HepG2 (cell line): ENCODE data around the gene ARPC1A. TPM values are rescaled to one million over a fixed set of nuclear protein-coding genes. Genes with fewer than 3 reads are reported as not detected.
A peak's percentile ranks its signal among the peaks of the same experiment; 100 is the strongest.

Experiments used
- AHDC1 ChIP-seq: sonication (generic); formaldehyde crosslinking; IDR thresholded peaks from 2 replicates; pipeline ENCODE4 v1.5.1; 2020; ENCODE audit warnings: mild to moderate bottlenecking, missing genetic modification reagents, borderline replicate concordance
- HCFC1 ChIP-seq: fragments of 150-350 bp; IDR thresholded peaks from 2 replicates; pipeline ENCODE4 v1.6.1; 2014; ENCODE audit warnings: low read depth, low read length
- HNRNPUL1 ChIP-seq: fragments of 200-400 bp; formaldehyde crosslinking; IDR thresholded peaks from 2 replicates; pipeline ENCODE4 v1.6.1; 2017; ENCODE audit warnings: low read depth, mild to moderate bottlenecking, low read length, moderate library complexity
- ISL2 ChIP-seq: sonication (generic); formaldehyde crosslinking; IDR thresholded peaks from 2 replicates; pipeline ENCODE4 v1.5.0; 2020; ENCODE audit warnings: missing genetic modification reagents
- MATR3 ChIP-seq: sonication (generic); formaldehyde crosslinking; IDR thresholded peaks from 2 replicates; pipeline ENCODE4 v1.4.0; 2020; ENCODE audit warnings: missing genetic modification reagents
- MIER2 ChIP-seq: IDR thresholded peaks from 2 replicates; pipeline ENCODE4 v1.6.1; 2016; ENCODE audit warnings: missing biosample characterization, missing genetic modification reagents
- PHF5A ChIP-seq: IDR thresholded peaks from one replicate; pipeline ENCODE4 v1.6.1; 2018; ENCODE audit warnings: low read depth, missing genetic modification reagents; ENCODE audit not compliant: unreplicated experiment
- PITX1 ChIP-seq: sonication (generic); formaldehyde crosslinking; IDR thresholded peaks from 2 replicates; pipeline ENCODE4 v1.5.1; 2020; ENCODE audit warnings: mild to moderate bottlenecking, missing genetic modification reagents
- POGK ChIP-seq: sonication (generic); formaldehyde crosslinking; conservative IDR thresholded peaks from 2 replicates; pipeline ENCODE4 v1.8.0; 2022; ENCODE audit warnings: mild to moderate bottlenecking, moderate library complexity, missing genetic modification reagents
- SRSF1 ChIP-seq: fragments of 200-400 bp; formaldehyde crosslinking; optimal IDR thresholded peaks from 2 replicates; pipeline ENCODE3; 2017; ENCODE audit warnings: mild to moderate bottlenecking, low read depth, low read length, moderate library complexity
- SRSF9 ChIP-seq: fragments of 200-400 bp; formaldehyde crosslinking; IDR thresholded peaks from 2 replicates; pipeline ENCODE4 v1.6.1; 2018; ENCODE audit warnings: borderline replicate concordance, mild to moderate bottlenecking, low read depth, low read length; ENCODE audit not compliant: insufficient read depth, poor library complexity, severe bottlenecking
- TAF15 ChIP-seq: fragments of 200-400 bp; formaldehyde crosslinking; IDR thresholded peaks from one replicate; pipeline ENCODE4 v1.6.1; 2018; ENCODE audit warnings: mild to moderate bottlenecking, low read depth, low read length; ENCODE audit not compliant: poor library complexity, severe bottlenecking
- TBL1XR1 ChIP-seq: fragments of 150-350 bp; IDR thresholded peaks from 2 replicates; pipeline ENCODE4 v1.6.1; 2014; ENCODE audit warnings: borderline replicate concordance, low read length; ENCODE audit not compliant: partially characterized antibody
- TOE1 ChIP-seq: sonication (generic); formaldehyde crosslinking; IDR thresholded peaks from 2 replicates; pipeline ENCODE4 v1.4.0; 2020; ENCODE audit warnings: mild to moderate bottlenecking, missing genetic modification reagents
- ZBTB33 ChIP-seq: sonication (generic); formaldehyde crosslinking; IDR thresholded peaks from 2 replicates; pipeline ENCODE4 v1.4.0; 2020; ENCODE audit warnings: missing genetic modification reagents
- ZBTB7B ChIP-seq: sonication (generic); formaldehyde crosslinking; IDR thresholded peaks from 2 replicates; pipeline ENCODE4 v1.4.0; 2020; ENCODE audit warnings: missing genetic modification reagents
- ZNF235 ChIP-seq: sonication (generic); formaldehyde crosslinking; IDR thresholded peaks from 2 replicates; pipeline ENCODE4 v1.8.1; 2023; ENCODE audit warnings: mild to moderate bottlenecking, missing genetic modification reagents, borderline replicate concordance
- ZNF431 ChIP-seq: sonication (generic); formaldehyde crosslinking; IDR thresholded peaks from 2 replicates; pipeline ENCODE4 v1.9.0; 2022; ENCODE audit warnings: missing genetic modification reagents, low read depth, mild to moderate bottlenecking, borderline replicate concordance
- ZNF530 ChIP-seq: sonication (generic); formaldehyde crosslinking; IDR thresholded peaks from 2 replicates; pipeline ENCODE4 v1.5.0; 2020; ENCODE audit warnings: low read depth, mild to moderate bottlenecking, missing genetic modification reagents
- polyA plus RNA-seq, 8 experiments: library from polyadenylated mRNA; depleted of rRNA in 3 of 8; stranded (reverse) in 7 of 8; unstranded in 1 of 8; fragments of >200 nt; fragmentation: Illumina TruSeq in 4 of 8; extraction: Trizol in 4 of 8; gene quantifications; 2 replicates each; pipeline versions ENCODE4 v1.2.1 to v1.2.3, GENCODE V29; 2011 to 2016; ENCODE audit warnings: low read depth in 4 of 8, missing spikeins in 1 of 8, mixed read lengths in 1 of 8; ENCODE audit not compliant: insufficient read depth in 1 of 8
- total RNA-seq, 5 experiments: library from RNA; depleted of rRNA; stranded (reverse); fragments of >200 nt; fragmentation: Illumina TruSeq; extraction: Trizol; gene quantifications; 2 replicates each; pipeline ENCODE4 v1.2.3, GENCODE V29; 2016; ENCODE audit warnings: low read depth in 1 of 5

Gene ARPC1A
- total and polyA plus RNA-seq, 2 of the 13 experiments (the other 11 are each of a cell fraction or from before 2014, with no cell fraction given), result 44.3 to 88.5 TPM

GRCh38 chr7:99374111-99375064 lies 48.7 kb downstream of the ARPC1A start, which contains the start of gene ARPC1B (continued):
- TF ChIP-seq TBL1XR1 (no peak), PHF5A (CRISPR knock-in tag) (no peak), SRSF1 (no peak), MATR3 (CRISPR knock-in tag) (no peak), ZBTB33 (CRISPR knock-in tag) (no peak), TOE1 (CRISPR knock-in tag) (no peak), ZNF530 (CRISPR knock-in tag) (no peak), ZNF235 (no peak), HCFC1 (no peak), MIER2 (CRISPR knock-in tag) (no peak), TAF15 (no peak), POGK (CRISPR knock-in tag) (peak; percentile 66; the same call in 1 of the 2 replicates), AHDC1 (CRISPR knock-in tag) (no peak), SRSF9 (no peak), ZBTB7B (CRISPR knock-in tag) (peak; percentile 51; the same call in 1 of the 2 replicates), ISL2 (CRISPR knock-in tag) (peak; percentile 47; the same call in 1 of the 2 replicates), ZNF431 (CRISPR knock-in tag) (no peak), PITX1 (0 out of 2 replicates have a peak, but pooled peaks have one; percentile 17), HNRNPUL1 (no peak)
